Right atrium auricular region (tissue), 2 donors: ENCODE results near the gene CAMTA1. TPM values are rescaled to one million over a fixed set of nuclear protein-coding genes. Genes with fewer than 3 reads are reported as not detected.

ENCODE experiments used
- DNase-seq: peaks from one replicate; pipeline ENCODE4 v3.0.0-alpha.2; 2019; ENCODE audit warnings: low spot score
- H3K27ac ChIP-seq, 2 donors: fragments of 200-600 bp; sonication (generic); 1 replicate in 1 of 2; 2 replicates in 1 of 2; pipeline ENCODE4 v1.5.1; 2016 to 2019
- H3K27me3 ChIP-seq, 2 donors: fragments of 200-600 bp; sonication (generic); one replicate each; pipeline versions ENCODE4 v1.5.1 to v1.6.0; 2017 to 2019
- H3K36me3 ChIP-seq: fragments of 200-600 bp; sonication (generic); one replicate; pipeline ENCODE4 v1.5.1; 2016
- H3K4me1 ChIP-seq, 2 donors: fragments of 200-600 bp; sonication (generic); one replicate each; pipeline versions ENCODE4 v1.5.1 to v1.6.0; 2017 to 2019
- H3K4me3 ChIP-seq, 2 donors: fragments of 200-600 bp; sonication (generic); 1 replicate in 1 of 2; 2 replicates in 1 of 2; pipeline ENCODE4 v1.5.1; 2017 to 2019; ENCODE audit warnings: mild to moderate bottlenecking in 1 of 2, moderate library complexity in 1 of 2
- H3K9me3 ChIP-seq, 2 donors: fragments of 200-600 bp; sonication (generic); one replicate each; pipeline ENCODE4 v1.5.1; 2019
- total RNA-seq, 2 donors: library from RNA; depleted of rRNA; stranded (reverse); fragments of >200 nt; gene quantifications; one replicate each; pipeline ENCODE4 v1.1.0, GENCODE V29; 2016
- TF ChIP-seq, protein P1 (sequence below), 2 donors: fragments of 200-600 bp; sonication (generic); IDR thresholded peaks; one replicate each; pipeline ENCODE4 v1.5.1; 2019; ENCODE audit warnings: antibody characterized with exemption in 2 of 2

CAMTA1 gene
- total RNA-seq, 2 donors from 2014 or later: 132 to 190 TPM

GRCh38 chr1:7589774-7590425, 804.6 kb downstream of the CAMTA1 start:
- H3K4me1 ChIP-seq: peaks cover 0 to 30% of the 10 kb centered on the region in 2 donors
- no peaks in the 10 kb centered on the region for H3K36me3 ChIP-seq
- no peak overlapping the region for H3K27ac ChIP-seq
- no peaks in the 10 kb centered on the region for H3K27me3 ChIP-seq
- TF ChIP-seq, protein P1, sequence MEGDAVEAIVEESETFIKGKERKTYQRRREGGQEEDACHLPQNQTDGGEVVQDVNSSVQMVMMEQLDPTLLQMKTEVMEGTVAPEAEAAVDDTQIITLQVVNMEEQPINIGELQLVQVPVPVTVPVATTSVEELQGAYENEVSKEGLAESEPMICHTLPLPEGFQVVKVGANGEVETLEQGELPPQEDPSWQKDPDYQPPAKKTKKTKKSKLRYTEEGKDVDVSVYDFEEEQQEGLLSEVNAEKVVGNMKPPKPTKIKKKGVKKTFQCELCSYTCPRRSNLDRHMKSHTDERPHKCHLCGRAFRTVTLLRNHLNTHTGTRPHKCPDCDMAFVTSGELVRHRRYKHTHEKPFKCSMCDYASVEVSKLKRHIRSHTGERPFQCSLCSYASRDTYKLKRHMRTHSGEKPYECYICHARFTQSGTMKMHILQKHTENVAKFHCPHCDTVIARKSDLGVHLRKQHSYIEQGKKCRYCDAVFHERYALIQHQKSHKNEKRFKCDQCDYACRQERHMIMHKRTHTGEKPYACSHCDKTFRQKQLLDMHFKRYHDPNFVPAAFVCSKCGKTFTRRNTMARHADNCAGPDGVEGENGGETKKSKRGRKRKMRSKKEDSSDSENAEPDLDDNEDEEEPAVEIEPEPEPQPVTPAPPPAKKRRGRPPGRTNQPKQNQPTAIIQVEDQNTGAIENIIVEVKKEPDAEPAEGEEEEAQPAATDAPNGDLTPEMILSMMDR (IDR thresholded peaks at IDR 0.05): no peak
- no peak for DNase-seq
- H3K4me3 ChIP-seq: no peak overlapping the region
- H3K9me3 ChIP-seq: no peaks in the 10 kb centered on the region

- no peaks in the 10 kb centered on the region for H3K27me3 ChIP-seq
- no peak overlapping the region for H3K4me3 ChIP-seq
- H3K36me3 ChIP-seq: no peaks in the 10 kb centered on the region
- DNase-seq: no peak
- no peaks in the 10 kb centered on the region for H3K9me3 ChIP-seq
- no peak overlapping the region for H3K27ac ChIP-seq
- TF ChIP-seq, protein P1 (IDR thresholded peaks at IDR 0.05): no peak
- peaks cover 0 to 30% of the 10 kb centered on the region in 2 donors for H3K4me1 ChIP-seq
Measured at GRCh38 chr1:7590426-7590790, 805.2 kb downstream of the CAMTA1 start.

DNA sequence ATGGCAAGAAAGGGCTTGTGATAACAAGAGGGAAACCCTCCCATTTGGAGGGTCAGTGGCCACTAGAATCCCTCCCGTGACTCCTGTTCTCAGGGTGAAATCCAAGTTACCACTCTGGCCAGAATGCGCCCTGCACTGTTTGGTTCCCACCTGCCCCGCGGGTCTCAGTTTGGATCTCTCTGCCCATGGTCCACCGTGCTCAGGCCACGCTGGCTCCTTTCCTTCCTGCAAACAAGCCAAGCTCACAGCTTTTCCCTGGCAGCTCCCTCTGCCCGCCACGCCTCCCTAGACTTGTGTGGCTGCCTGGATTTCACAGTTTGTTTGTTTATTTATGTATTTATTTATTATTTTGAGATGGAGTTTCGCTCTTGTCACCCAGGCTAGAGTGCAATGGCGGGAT, 806.3 kb downstream of the CAMTA1 start:
- no peaks in the 10 kb centered on the region for H3K9me3 ChIP-seq
- H3K36me3 ChIP-seq: no peaks in the 10 kb centered on the region
- TF ChIP-seq, protein P1 (IDR thresholded peaks at IDR 0.05): no peak
- H3K4me3 ChIP-seq: no peak overlapping the region
- H3K4me1 ChIP-seq: peaks cover 0 to 19% of the 10 kb centered on the region in 2 donors
- H3K27me3 ChIP-seq: no peaks in the 10 kb centered on the region
- DNase-seq: no peak
- no peak overlapping the region for H3K27ac ChIP-seq

- TF ChIP-seq, protein P1 (IDR thresholded peaks at IDR 0.05): no peak
- H3K27ac ChIP-seq: no peak overlapping the region
- H3K27me3 ChIP-seq: no peaks in the 10 kb centered on the region
- no peak overlapping the region for H3K4me3 ChIP-seq
- no peaks in the 10 kb centered on the region for H3K36me3 ChIP-seq
- peaks cover 0 to 13% of the 10 kb centered on the region in 2 donors for H3K4me1 ChIP-seq
- H3K9me3 ChIP-seq: no peaks in the 10 kb centered on the region
- no peak for DNase-seq
Measured at GRCh38 chr1:7592120-7592798, 807.0 kb downstream of the CAMTA1 start.

- DNase-seq: no peak
- Histone ChIP-seq H3K36me3 (no peaks in the 10 kb centered on the region), H3K4me1 (no peaks in the 10 kb centered on the region)
Measured at GRCh38 chr1:7594002-7594713, 808.9 kb downstream of the CAMTA1 start.

More at GRCh38 chr1:7594002-7594713, 808.9 kb downstream of the CAMTA1 start:
- H3K4me3 ChIP-seq: no peak overlapping the region
- H3K9me3 ChIP-seq: peaks cover 0 to 3% of the 10 kb centered on the region in 2 donors
- H3K27ac ChIP-seq: no peak overlapping the region
- TF ChIP-seq, protein P1 (IDR thresholded peaks at IDR 0.05): no peak
- H3K27me3 ChIP-seq: no peaks in the 10 kb centered on the region
